IgD-negative memory B cell (primary cell): ENCODE results near the gene CDYL2. TPM values are rescaled to one million over a fixed set of nuclear protein-coding genes. Genes with fewer than 3 reads are reported as not detected.
"Not testable (repeated sequence)": the region's sequence is repeated elsewhere in the genome, so short reads cannot be mapped to it uniquely, and the experiment has no call there.

Source experiments
- H3K27ac Mint-ChIP-seq, 3 donors: one replicate each; pipeline ENCODE4 v1.8.0; 2020 to 2022; ENCODE audit warnings: mild to moderate bottlenecking in 3 of 3, mixed read lengths in 3 of 3, moderate library complexity in 1 of 3
- H3K27me3 Mint-ChIP-seq: one replicate; pipeline ENCODE4 v1.8.0; 2021; ENCODE audit warnings: mixed read lengths
- H3K36me3 Mint-ChIP-seq: one replicate; pipeline ENCODE4 v1.8.0; 2020; ENCODE audit warnings: mild to moderate bottlenecking, mixed read lengths
- H3K4me1 Mint-ChIP-seq, 3 donors: one replicate each; pipeline ENCODE4 v1.8.0; 2020 to 2022; ENCODE audit warnings: mixed read lengths in 3 of 3, mild to moderate bottlenecking in 1 of 3
- H3K4me3 Mint-ChIP-seq, 4 donors: one replicate each; pipeline ENCODE4 v1.8.0; 2020 to 2022; ENCODE audit warnings: mild to moderate bottlenecking in 4 of 4, mixed read lengths in 4 of 4, moderate library complexity in 3 of 4
- H3K9me3 Mint-ChIP-seq, 3 donors: one replicate each; pipeline ENCODE4 v1.8.0; 2020 to 2021; ENCODE audit warnings: mixed read lengths in 3 of 3, mild to moderate bottlenecking in 1 of 3
- polyA plus RNA-seq: library from polyadenylated mRNA; unstranded; fragments of 300-500 nt; fragmentation: Illumina TruSeq; gene quantifications from one replicate; pipeline ENCODE4 v1.2.3, GENCODE V29; 2021

Gene CDYL2
- polyA plus RNA-seq, 1 donor from 2014 or later: 0.69 TPM

- Mint-ChIP-seq H3K4me1 (peaks cover 0 to 3% (median 0%) of the 10 kb centered on the region in 3 donors), H3K27ac (peak overlapping the region in 1 of 3 donors; percentile 80), H3K4me3 (no peak overlapping the region), H3K9me3 (peaks cover 4 to 11% (median 9%) of the 10 kb centered on the region in 3 donors), H3K27me3 (no peaks in the 10 kb centered on the region), H3K36me3 (peaks cover 6% of the 10 kb centered on the region)
Observed at GRCh38 chr16:80743772-80744171, 60.6 kb downstream of the CDYL2 start.

DNA sequence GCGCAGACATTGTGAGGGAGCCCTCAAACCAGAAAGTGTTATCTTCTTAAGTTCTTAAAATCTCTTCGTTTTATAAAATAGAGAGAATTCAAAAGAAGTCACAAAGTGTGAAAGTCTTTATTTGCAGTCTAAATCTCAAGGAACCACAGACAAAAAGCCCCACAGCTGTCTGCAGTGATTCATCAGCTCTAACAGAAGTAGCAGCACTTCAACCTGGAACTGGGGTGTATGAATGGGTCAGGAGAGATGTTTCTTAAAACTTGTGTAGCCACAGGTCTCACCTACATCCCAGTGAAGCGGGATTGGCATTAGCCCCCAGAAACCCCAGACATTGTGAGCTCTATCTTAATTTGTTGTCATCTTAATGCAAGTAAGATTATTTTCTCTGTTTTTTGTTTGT is 61.1 kb downstream of the CDYL2 start:
- no peak overlapping the region for H3K4me3 Mint-ChIP-seq
- H3K9me3 Mint-ChIP-seq: peaks cover 4 to 11% (median 9%) of the 10 kb centered on the region in 3 donors
- H3K4me1 Mint-ChIP-seq: no peaks in the 10 kb centered on the region
- H3K27me3 Mint-ChIP-seq: no peaks in the 10 kb centered on the region
- peaks cover 6% of the 10 kb centered on the region for H3K36me3 Mint-ChIP-seq
- no peak overlapping the region for H3K27ac Mint-ChIP-seq

GRCh38 chr16:80742331-80742730 is 62.1 kb downstream of the CDYL2 start:
- no peaks in the 10 kb centered on the region for H3K4me1 Mint-ChIP-seq
- H3K27me3 Mint-ChIP-seq: no peaks in the 10 kb centered on the region
- peaks cover 6% of the 10 kb centered on the region for H3K36me3 Mint-ChIP-seq
- peaks cover 4 to 11% (median 9%) of the 10 kb centered on the region in 3 donors for H3K9me3 Mint-ChIP-seq
- H3K27ac Mint-ChIP-seq: no peak overlapping the region
- no peak overlapping the region for H3K4me3 Mint-ChIP-seq

DNA sequence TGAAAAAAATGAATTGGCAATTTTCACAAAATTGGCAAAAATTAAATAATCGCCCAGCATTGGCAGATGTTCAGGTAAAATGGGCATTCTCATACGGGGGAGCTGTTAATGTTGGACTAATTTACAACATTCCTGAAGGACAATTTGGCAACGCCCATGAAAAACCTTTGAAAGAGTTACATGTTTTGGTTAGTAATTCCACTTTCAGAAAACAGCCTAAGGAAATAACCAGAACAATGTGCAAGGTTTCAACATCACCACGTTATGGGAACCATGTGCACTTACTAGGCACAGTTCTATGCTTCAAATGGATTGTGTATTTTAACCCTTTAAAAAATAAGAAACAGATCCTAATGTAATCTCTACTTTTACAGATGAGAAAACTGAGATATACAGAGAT is 62.7 kb downstream of the CDYL2 start:
- Mint-ChIP-seq H3K36me3 (peaks cover 6% of the 10 kb centered on the region), H3K4me3 (no peak overlapping the region), H3K27ac (no peak overlapping the region), H3K27me3 (no peaks in the 10 kb centered on the region), H3K9me3 (peaks cover 4 to 11% (median 9%) of the 10 kb centered on the region in 3 donors), H3K4me1 (no peaks in the 10 kb centered on the region)

GRCh38 chr16:80739523-80739922 is 64.9 kb downstream of the CDYL2 start:
- Mint-ChIP-seq H3K36me3 (peaks cover 6% of the 10 kb centered on the region), H3K4me1 (no peaks in the 10 kb centered on the region)

DNA sequence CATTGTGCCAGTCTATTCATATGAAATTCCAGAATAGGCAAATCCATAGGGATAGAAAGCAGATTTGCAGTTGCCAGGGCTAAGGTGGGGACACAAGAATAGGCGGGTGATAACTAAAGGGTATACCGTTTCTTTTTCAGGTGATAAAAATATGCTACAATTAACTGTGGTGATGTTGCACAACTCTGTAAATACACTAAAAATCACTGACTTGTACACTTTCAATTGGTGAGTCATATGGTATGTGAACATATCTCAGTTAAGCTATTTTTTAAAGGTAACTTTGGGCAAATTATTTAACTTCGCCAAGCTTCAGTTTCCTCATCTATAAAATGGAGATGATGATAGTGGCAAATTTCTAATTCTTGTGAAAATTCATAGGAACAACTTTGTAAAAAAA is 65.9 kb downstream of the CDYL2 start:
- no peaks in the 10 kb centered on the region for H3K4me1 Mint-ChIP-seq
- H3K27me3 Mint-ChIP-seq: no peaks in the 10 kb centered on the region
- H3K36me3 Mint-ChIP-seq: peaks cover 6% of the 10 kb centered on the region
- peaks cover 6 to 11% (median 9%) of the 10 kb centered on the region in 3 donors for H3K9me3 Mint-ChIP-seq
- no peak overlapping the region for H3K4me3 Mint-ChIP-seq
- H3K27ac Mint-ChIP-seq: no peak overlapping the region

More at GRCh38 chr16:80739523-80739922, 64.9 kb downstream of the CDYL2 start:
- H3K27me3 Mint-ChIP-seq: no peaks in the 10 kb centered on the region
- peaks cover 6 to 11% (median 9%) of the 10 kb centered on the region in 3 donors for H3K9me3 Mint-ChIP-seq
- H3K4me3 Mint-ChIP-seq: no peak overlapping the region
- no peak overlapping the region for H3K27ac Mint-ChIP-seq

DNA sequence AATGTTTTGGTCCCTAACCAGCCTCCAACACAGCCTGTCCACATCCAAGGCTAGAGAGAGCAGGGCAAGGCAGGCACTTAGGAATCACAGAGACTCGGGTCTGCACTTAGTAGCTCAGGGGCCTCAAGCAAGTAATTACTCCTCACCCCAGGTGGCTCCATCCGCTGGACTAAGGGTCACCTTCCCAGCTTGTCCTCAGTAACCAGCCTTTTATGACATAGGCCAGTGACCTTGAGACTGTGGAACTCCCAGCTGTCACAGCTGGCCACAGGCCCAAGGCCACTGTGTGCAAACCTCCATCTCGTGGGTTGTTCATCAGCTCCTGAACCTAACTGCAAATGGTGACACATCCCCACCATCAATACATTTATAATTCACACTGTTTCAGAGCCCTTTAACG is 68.6 kb downstream of the CDYL2 start:
- Mint-ChIP-seq H3K27ac (no peak overlapping the region), H3K4me1 (no peaks in the 10 kb centered on the region), H3K36me3 (peaks cover 6% of the 10 kb centered on the region), H3K9me3 (peaks cover 10 to 29% (median 14%) of the 10 kb centered on the region in 3 donors), H3K4me3 (no peak overlapping the region), H3K27me3 (no peaks in the 10 kb centered on the region)

DNA sequence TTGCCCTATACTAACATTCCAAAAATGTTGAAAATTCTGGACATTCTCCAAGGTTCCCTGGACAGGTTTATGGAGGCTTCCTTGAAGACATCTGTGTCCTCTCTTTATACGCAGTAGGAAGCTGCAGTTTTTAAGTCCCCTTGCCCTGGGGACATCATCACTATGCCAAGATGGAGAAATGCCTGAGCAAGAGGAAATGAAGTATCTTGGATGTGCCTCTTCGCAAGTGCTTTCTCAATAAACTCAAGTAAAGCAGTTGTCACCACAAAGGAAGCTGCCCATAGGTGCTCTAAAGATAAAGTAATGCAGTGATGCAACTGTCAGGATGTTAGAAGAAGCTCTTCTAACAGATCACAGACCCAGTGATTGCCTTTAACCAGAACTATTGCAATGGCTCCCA is 71.0 kb downstream of the CDYL2 start:
- Mint-ChIP-seq H3K9me3 (peaks cover 3 to 22% (median 10%) of the 10 kb centered on the region in 3 donors), H3K27ac (no peak overlapping the region), H3K36me3 (peaks cover 2% of the 10 kb centered on the region), H3K4me1 (no peaks in the 10 kb centered on the region), H3K27me3 (no peaks in the 10 kb centered on the region), H3K4me3 (no peak overlapping the region)

DNA sequence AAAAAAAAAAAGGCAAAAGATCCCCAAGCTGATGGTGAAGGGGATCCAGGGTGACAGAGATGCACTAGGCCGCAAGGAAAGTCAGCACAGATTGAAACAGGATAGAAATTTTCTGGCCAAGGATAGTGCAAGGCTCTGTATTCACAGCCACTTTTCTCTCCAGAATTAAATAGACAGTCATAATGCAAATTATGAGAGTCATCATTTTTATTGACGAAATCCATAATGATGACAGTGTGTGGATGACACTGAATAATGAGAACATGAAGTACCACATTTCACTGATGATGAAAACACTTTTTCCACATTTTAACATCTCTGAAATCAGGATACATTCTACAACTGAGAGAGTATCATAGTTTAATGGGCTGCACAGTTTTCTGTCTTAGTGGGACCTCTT is 72.5 kb downstream of the CDYL2 start:
- Mint-ChIP-seq H3K4me1 (peaks cover 0 to 2% (median 0%) of the 10 kb centered on the region in 3 donors), H3K27ac (no peak overlapping the region), H3K27me3 (no peaks in the 10 kb centered on the region), H3K9me3 (peaks cover 3 to 22% (median 10%) of the 10 kb centered on the region in 3 donors), H3K36me3 (peaks cover 2% of the 10 kb centered on the region), H3K4me3 (no peak overlapping the region)

DNA sequence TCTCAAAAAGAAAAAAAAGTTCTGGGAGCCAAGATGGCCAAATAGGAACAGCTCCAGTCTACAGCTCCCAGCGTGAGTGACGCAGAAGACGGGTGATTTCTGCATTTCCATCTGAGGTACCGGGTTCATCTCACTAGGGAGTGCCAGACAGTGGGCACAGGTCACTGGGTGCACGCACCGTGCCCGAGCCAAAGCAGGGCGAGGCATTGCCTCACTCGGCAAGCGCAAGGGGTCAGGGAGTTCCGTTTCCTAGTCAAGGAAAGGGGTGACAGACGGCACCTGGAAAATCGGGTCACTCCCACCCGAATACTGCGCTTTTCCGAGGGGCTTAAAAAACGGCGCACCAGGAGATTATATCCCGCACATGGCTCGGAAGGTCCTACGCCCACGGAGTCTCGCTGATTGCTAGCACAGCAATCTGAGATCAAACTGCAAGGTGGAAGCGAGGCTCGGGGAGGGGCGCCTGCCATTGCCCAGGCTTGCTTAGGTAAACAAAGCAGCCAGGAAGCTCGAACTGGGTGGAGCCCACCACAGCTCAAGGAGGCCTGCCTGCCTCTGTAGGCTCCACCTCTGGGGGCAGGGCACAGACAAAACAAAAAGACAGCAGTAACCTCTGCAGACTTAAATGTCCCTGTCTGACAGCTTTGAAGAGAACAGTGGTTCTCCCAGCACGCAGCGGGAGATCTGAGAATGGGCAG is 77.2 kb downstream of the CDYL2 start:
- not testable (repeated sequence) for H3K27ac Mint-ChIP-seq, H3K36me3 Mint-ChIP-seq, H3K4me1 Mint-ChIP-seq, H3K27me3 Mint-ChIP-seq
- Mint-ChIP-seq H3K9me3 (peaks cover 3 to 22% (median 11%) of the 10 kb centered on the region in 3 donors), H3K4me3 (peak overlapping the region in 1 of 4 donors; percentile 34)

GRCh38 chr16:80725566-80726162 is 78.7 kb downstream of the CDYL2 start:
- Mint-ChIP-seq H3K4me1 (peaks cover 3 to 8% (median 7%) of the 10 kb centered on the region in 3 donors), H3K36me3 (no peaks in the 10 kb centered on the region), H3K27me3 (peaks cover 2% of the 10 kb centered on the region), H3K27ac (no peak overlapping the region), H3K9me3 (peaks cover 0 to 9% (median 5%) of the 10 kb centered on the region in 3 donors), H3K4me3 (no peak overlapping the region)

DNA sequence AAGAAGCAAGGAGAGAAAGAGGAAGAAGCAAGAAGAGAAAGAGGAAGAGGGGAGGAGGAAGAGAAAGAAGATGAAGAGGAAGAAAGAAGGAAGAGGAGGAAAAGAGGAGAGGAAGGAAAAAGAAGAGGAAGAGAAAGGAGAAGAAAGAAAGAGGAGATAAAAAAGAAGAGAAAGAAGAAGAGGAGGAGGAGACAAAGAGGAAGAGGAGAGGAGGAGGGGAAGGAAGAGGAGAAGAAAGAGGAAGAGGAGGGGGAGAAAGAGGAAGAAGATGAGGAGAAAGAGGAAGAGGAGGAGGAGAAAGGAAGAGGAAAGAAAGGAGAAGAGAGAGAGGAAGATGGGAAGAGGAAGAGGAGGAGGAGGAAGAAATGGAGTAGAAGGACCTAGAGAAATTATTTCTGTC is 80.4 kb downstream of the CDYL2 start:
- peak overlapping the region in 1 of 4 donors; percentile 45 for H3K4me3 Mint-ChIP-seq
- peaks cover 16 to 21% (median 20%) of the 10 kb centered on the region in 3 donors for H3K4me1 Mint-ChIP-seq
- peaks cover 0 to 7% (median 5%) of the 10 kb centered on the region in 3 donors for H3K9me3 Mint-ChIP-seq
- H3K36me3 Mint-ChIP-seq: no peaks in the 10 kb centered on the region
- H3K27me3 Mint-ChIP-seq: peaks cover 2% of the 10 kb centered on the region
- no peak overlapping the region for H3K27ac Mint-ChIP-seq

DNA sequence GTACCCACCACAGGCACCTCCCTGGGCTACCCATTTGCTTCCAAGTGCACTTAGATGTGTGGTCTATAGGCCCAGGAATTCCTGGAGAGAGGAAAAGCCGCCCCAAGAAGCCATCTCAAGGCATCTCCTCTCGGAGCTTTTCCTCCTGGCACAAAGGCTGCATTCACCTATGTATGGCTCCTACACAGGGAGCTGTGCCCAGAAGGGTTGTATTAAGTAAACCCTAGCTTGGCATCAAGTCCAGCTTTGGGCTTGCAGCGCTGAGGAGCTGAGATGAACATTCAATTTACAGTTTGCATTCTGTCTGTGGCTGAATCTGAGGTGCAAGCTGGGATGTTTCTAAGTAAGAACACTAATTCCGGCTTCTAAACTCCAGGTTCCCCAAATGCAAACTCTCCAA is 81.3 kb downstream of the CDYL2 start:
- H3K9me3 Mint-ChIP-seq: peaks cover 0 to 7% (median 5%) of the 10 kb centered on the region in 3 donors
- H3K4me3 Mint-ChIP-seq: no peak overlapping the region
- H3K27me3 Mint-ChIP-seq: peaks cover 2% of the 10 kb centered on the region
- no peaks in the 10 kb centered on the region for H3K36me3 Mint-ChIP-seq
- peaks cover 16 to 21% (median 20%) of the 10 kb centered on the region in 3 donors for H3K4me1 Mint-ChIP-seq
- H3K27ac Mint-ChIP-seq: no peak overlapping the region

DNA sequence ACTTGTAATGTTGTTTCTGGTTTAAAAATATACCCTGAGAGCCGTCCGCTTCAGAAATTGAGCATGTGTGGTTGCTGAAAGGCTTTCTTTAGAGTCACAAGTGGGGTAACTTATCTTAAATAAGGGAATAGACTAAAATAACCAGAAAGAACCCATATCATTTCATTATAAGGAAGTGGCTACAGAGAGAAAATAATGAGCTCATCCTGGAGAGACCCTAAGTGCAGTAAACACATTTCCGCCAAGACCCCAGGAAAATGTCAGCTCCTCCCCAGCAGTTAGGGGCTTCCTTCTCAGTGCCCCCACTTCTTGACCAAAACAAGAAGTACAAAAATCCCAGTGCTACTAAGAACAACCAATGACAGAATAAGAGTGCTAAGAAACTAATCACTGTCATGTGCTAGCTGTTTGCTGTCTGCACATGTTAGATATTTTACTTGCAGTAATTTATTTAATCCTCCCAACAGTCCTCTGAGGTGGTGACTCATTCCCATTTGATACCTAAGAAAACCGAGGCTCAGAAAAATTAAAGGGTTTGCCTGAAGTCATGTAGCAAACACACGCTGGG is 83.5 kb downstream of the CDYL2 start:
- Mint-ChIP-seq H3K27ac (no peak overlapping the region), H3K4me3 (no peak overlapping the region), H3K4me1 (peaks cover 16 to 20% (median 19%) of the 10 kb centered on the region in 3 donors), H3K36me3 (no peaks in the 10 kb centered on the region), H3K9me3 (peaks cover 0 to 7% (median 5%) of the 10 kb centered on the region in 3 donors), H3K27me3 (no peaks in the 10 kb centered on the region)

DNA sequence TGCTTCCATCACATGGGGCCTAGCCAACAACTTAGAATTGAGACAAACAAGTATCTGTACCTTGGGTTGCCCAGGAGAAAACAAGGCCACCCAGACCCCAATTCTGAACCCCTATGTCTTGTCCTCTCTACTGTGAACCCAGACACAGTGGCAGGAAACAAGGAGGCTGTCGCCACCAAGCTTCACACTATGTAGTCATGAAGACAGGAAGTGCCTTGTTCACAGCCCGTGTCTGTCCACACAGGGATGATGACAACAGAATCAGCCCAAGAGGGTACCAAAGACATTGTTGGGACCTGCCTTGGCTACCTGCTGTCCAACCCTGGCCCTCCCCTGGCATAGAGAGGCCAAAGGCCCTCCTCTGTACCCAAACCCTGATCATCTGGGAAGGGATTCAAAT is 84.8 kb downstream of the CDYL2 start:
- Mint-ChIP-seq H3K27me3 (no peaks in the 10 kb centered on the region), H3K9me3 (peaks cover 0 to 7% (median 5%) of the 10 kb centered on the region in 3 donors), H3K36me3 (no peaks in the 10 kb centered on the region), H3K27ac (no peak overlapping the region), H3K4me1 (peaks cover 16 to 20% (median 19%) of the 10 kb centered on the region in 3 donors), H3K4me3 (peak overlapping the region in 2 of 4 donors; percentile 12 to 73)
